Uterus (tissue), 4 donors: ENCODE results near the gene ERAP2. TPM values are rescaled to one million over a fixed set of nuclear protein-coding genes. Genes with fewer than 3 reads are reported as not detected.
A peak's percentile ranks its signal among the peaks of the same experiment; 100 is the strongest.

Source experiments
- DNase-seq, 2 donors: peaks; one replicate each; pipeline ENCODE4 v3.0.0-alpha.2; 2019 to 2020
- H3K27ac ChIP-seq, 2 donors: fragments of 200-600 bp; sonication (generic); 1 replicate in 1 of 2; 2 replicates in 1 of 2; pipeline ENCODE4 v1.5.1; 2016 to 2018
- H3K27me3 ChIP-seq, 2 donors: fragments of 200-600 bp; sonication (generic); one replicate each; pipeline ENCODE4 v1.5.1; 2018 to 2019; ENCODE audit warnings: control low read depth in 1 of 2
- H3K36me3 ChIP-seq, 2 donors: fragments of 200-600 bp; sonication (generic); one replicate each; pipeline ENCODE4 v1.5.1; 2019; ENCODE audit warnings: control low read depth in 1 of 2
- H3K4me1 ChIP-seq, 2 donors: fragments of 200-600 bp; sonication (generic); one replicate each; pipeline ENCODE4 v1.5.1; 2018 to 2019; ENCODE audit warnings: control low read depth in 1 of 2
- H3K4me3 ChIP-seq, 2 donors: fragments of 200-600 bp; sonication (generic); 1 replicate in 1 of 2; 2 replicates in 1 of 2; pipeline ENCODE4 v1.5.1; 2018 to 2019; ENCODE audit warnings: mild to moderate bottlenecking in 1 of 2
- H3K9me3 ChIP-seq, 2 donors: fragments of 200-600 bp; sonication (generic); one replicate each; pipeline ENCODE4 v1.5.1; 2019; ENCODE audit warnings: control low read depth in 1 of 2
- CTCF ChIP-seq, 4 experiments: fragments of 200-600 bp in 2 of 4; fragments of 450-650 bp in 2 of 4; sonication (generic) in 2 of 4; IDR thresholded peaks; one replicate each; pipeline ENCODE4 v1.5.1; 2016 to 2019; ENCODE audit warnings: antibody characterized with exemption in 4 of 4, mild to moderate bottlenecking in 2 of 4, moderate library complexity in 1 of 4
- POLR2A ChIP-seq, 2 donors: fragments of 450-650 bp; IDR thresholded peaks; one replicate each; pipeline ENCODE4 v1.6.1; 2016; ENCODE audit warnings: antibody characterized with exemption in 2 of 2, mild to moderate bottlenecking in 1 of 2, moderate library complexity in 1 of 2
- intact Hi-C: fragments of 100-400 bp; cut with DNase I; formaldehyde crosslinking; loops from one replicate; pipeline ENCODE4 v1.15.1; 2023; ENCODE audit warnings: low total_unique reads
- total RNA-seq, 4 donors: library from RNA; depleted of rRNA in 3 of 4; stranded (reverse); fragments of >200 nt in 3 of 4; gene quantifications; one replicate each; pipeline versions ENCODE4 v1.1.0 to v1.2.4, GENCODE V29; 2014 to 2023
- donor health status: DM: yes; HTN: yes; CAD: no.

The ERAP2 gene
- total RNA-seq, 4 donors from 2014 or later: 9.5 to 29.2 (median 17.1) TPM

GRCh38 chr5:96881511-96882115, 5.3 kb downstream of the ERAP2 start:
- TF ChIP-seq CTCF (IDR thresholded peaks at IDR 0.05) (no peak), POLR2A (IDR thresholded peaks at IDR 0.05) (no peak)
- no peak overlapping the region for H3K4me3 ChIP-seq
- no peak for DNase-seq
- peak overlapping the region in 1 of 2 donors; percentile 13 for H3K27ac ChIP-seq
- H3K4me1 ChIP-seq: peaks cover 0 to 4% of the 10 kb centered on the region in 2 donors
- H3K27me3 ChIP-seq: no peaks in the 10 kb centered on the region
- no peaks in the 10 kb centered on the region for H3K9me3 ChIP-seq
- intact Hi-C loops: no loop called here
- no peaks in the 10 kb centered on the region for H3K36me3 ChIP-seq

GRCh38 chr5:96883871-96884270, 7.6 kb downstream of the ERAP2 start:
- no peaks in the 10 kb centered on the region for H3K36me3 ChIP-seq
- no peaks in the 10 kb centered on the region for H3K27me3 ChIP-seq
- H3K4me3 ChIP-seq: no peak overlapping the region
- H3K9me3 ChIP-seq: no peaks in the 10 kb centered on the region
- H3K4me1 ChIP-seq: peaks cover 0 to 4% of the 10 kb centered on the region in 2 donors
- no peak overlapping the region for H3K27ac ChIP-seq
- TF ChIP-seq POLR2A (IDR thresholded peaks at IDR 0.05) (no peak), CTCF (IDR thresholded peaks at IDR 0.05) (no peak)
- intact Hi-C loops: no loop called here
- DNase-seq: no peak

- no peak overlapping the region for H3K4me3 ChIP-seq
- no peak for DNase-seq
- no peaks in the 10 kb centered on the region for H3K9me3 ChIP-seq
- peaks cover 0 to 4% of the 10 kb centered on the region in 2 donors for H3K4me1 ChIP-seq
- H3K36me3 ChIP-seq: no peaks in the 10 kb centered on the region
- TF ChIP-seq CTCF (IDR thresholded peaks at IDR 0.05): no peak
- TF ChIP-seq POLR2A (IDR thresholded peaks at IDR 0.05): no peak
- H3K27ac ChIP-seq: no peak overlapping the region
- intact Hi-C loops: no loop called here
- no peaks in the 10 kb centered on the region for H3K27me3 ChIP-seq
Observed at GRCh38 chr5:96884995-96885394, 8.7 kb downstream of the ERAP2 start.

- TF ChIP-seq CTCF (IDR thresholded peaks at IDR 0.05) (no peak), POLR2A (IDR thresholded peaks at IDR 0.05) (no peak)
- no peak overlapping the region for H3K27ac ChIP-seq
- peaks cover 0 to 4% of the 10 kb centered on the region in 2 donors for H3K4me1 ChIP-seq
- intact Hi-C loops: no loop called here
- no peak overlapping the region for H3K4me3 ChIP-seq
- no peak for DNase-seq
- H3K36me3 ChIP-seq: no peaks in the 10 kb centered on the region
- no peaks in the 10 kb centered on the region for H3K27me3 ChIP-seq
- no peaks in the 10 kb centered on the region for H3K9me3 ChIP-seq
Observed at GRCh38 chr5:96885518-96886338, 9.4 kb downstream of the ERAP2 start.

- H3K4me3 ChIP-seq: no peak overlapping the region
- no peaks in the 10 kb centered on the region for H3K4me1 ChIP-seq
- no peaks in the 10 kb centered on the region for H3K27me3 ChIP-seq
- TF ChIP-seq CTCF (IDR thresholded peaks at IDR 0.05) (no peak), POLR2A (IDR thresholded peaks at IDR 0.05) (no peak)
- intact Hi-C loops: no loop called here
- DNase-seq: no peak
- no peaks in the 10 kb centered on the region for H3K36me3 ChIP-seq
- no peak overlapping the region for H3K27ac ChIP-seq
- no peaks in the 10 kb centered on the region for H3K9me3 ChIP-seq
Observed at GRCh38 chr5:96893342-96893741, 17.0 kb downstream of the ERAP2 start.
